ENCODE data around the gene TMEM42.

DNA sequence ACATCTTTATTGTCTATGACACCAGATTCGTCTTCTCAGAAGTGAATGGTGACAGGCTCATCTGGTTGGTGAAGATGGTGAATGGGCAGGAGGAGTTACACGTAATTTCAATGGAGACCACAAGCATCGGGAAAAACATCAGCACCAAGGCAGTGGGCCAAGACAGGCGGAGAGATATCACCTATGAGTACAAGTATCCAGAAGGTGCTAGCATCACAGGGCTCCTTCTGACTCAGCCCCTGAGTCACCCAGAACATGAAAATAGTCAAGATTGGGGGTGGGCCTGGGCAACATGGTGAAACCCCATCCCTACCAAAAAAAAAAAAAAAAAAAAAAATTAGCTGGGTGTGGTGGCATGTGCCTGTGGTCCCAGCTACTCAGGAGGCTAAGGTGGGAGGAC lies 45.3 kb downstream of the TMEM42 start:
- no peak for TF ChIP-seq POLR2A (IDR thresholded peaks at IDR 0.05)
- TF ChIP-seq, protein P1, sequence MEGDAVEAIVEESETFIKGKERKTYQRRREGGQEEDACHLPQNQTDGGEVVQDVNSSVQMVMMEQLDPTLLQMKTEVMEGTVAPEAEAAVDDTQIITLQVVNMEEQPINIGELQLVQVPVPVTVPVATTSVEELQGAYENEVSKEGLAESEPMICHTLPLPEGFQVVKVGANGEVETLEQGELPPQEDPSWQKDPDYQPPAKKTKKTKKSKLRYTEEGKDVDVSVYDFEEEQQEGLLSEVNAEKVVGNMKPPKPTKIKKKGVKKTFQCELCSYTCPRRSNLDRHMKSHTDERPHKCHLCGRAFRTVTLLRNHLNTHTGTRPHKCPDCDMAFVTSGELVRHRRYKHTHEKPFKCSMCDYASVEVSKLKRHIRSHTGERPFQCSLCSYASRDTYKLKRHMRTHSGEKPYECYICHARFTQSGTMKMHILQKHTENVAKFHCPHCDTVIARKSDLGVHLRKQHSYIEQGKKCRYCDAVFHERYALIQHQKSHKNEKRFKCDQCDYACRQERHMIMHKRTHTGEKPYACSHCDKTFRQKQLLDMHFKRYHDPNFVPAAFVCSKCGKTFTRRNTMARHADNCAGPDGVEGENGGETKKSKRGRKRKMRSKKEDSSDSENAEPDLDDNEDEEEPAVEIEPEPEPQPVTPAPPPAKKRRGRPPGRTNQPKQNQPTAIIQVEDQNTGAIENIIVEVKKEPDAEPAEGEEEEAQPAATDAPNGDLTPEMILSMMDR (IDR thresholded peaks at IDR 0.05): no peak

Measured in esophagus squamous epithelium (tissue), 4 donors.